ENCODE data around the gene TMEM150B. TPM values are rescaled to one million over a fixed set of nuclear protein-coding genes. Genes with fewer than 3 reads are reported as not detected.

The TMEM150B gene
- polyA plus RNA-seq, 1 of the 3 experiments (the other 2 are of a cell fraction), result not detected

DNA sequence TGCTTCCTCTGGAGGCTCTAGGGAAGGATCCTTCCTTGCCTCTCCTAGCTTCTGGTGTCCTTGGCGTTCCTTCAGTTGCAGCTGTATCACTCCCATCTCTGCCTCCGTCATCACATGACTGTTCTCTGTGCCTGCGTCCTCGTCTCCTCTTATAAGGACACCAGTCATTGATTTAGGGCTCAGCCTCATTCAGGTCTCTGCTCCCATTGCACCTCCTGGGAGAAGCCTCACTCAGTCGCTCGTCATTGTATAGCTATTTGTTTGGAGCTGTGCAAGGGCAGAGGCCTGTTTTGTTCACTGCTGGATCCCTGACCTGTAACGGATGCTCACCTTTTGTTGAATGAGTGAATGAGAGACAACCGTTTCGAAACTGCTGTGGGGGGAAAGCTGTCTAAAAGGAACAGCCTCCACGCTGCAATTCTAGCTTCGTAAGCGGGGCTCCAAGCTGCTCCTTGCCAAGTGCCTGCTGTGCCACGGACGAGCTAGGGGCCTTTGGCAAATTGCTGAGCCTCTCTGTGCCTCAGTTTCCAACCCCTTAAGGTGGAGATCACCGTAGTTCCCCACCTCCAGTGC, 24.2 kb downstream of the TMEM150B start:
- Histone ChIP-seq H2AFZ (ENCODE audit: low read depth) (peak overlapping the region; percentile 68; the same call in 1 of the 2 replicates), H3K9ac (no peak overlapping the region), H3K27me3 (ENCODE audit: insufficient read depth) (no peaks in the 10 kb centered on the region), H3K4me2 (no peak overlapping the region), H3K4me1 (ENCODE audit: control insufficient read depth in 1 of 2, insufficient read depth in 2 of 2, low read depth in 1 of 2, low read length in 1 of 2) (peaks cover 0 to 8% of the 10 kb centered on the region in 2 experiments; a peak in 1 of 4 replicates), H4K20me1 (ENCODE audit: insufficient read depth) (no peaks in the 10 kb centered on the region), H3K27ac (ENCODE audit: low read depth in 2 of 2, low read length in 1 of 2) (no peak overlapping the region), H3K9me3 (no peaks in the 10 kb centered on the region), H3K36me3 (replicated peaks in 1 of 2; ENCODE audit: control insufficient read depth in 1 of 2, insufficient read depth in 2 of 2, low read length in 1 of 2) (peaks cover 6 to 28% of the 10 kb centered on the region in 2 experiments), H3K9me2 (no peaks in the 10 kb centered on the region), H3F3A (replicated peaks; ENCODE audit: insufficient read depth) (no peaks in the 10 kb centered on the region), H3K4me3 (ENCODE audit: low read depth in 2 of 2, low read length in 1 of 2) (no peak overlapping the region), H3K79me2 (ENCODE audit: insufficient read depth) (no peaks in the 10 kb centered on the region)
- no peak for DNase-seq
- WGBS (ENCODE audit: low lambda C conversion rate), result 89% methylated on average over 12 of the region's 15 CpGs
- POLR2A ChIA-PET, result interaction anchor here (1.7 to 2.1 kb wide), 2 partner anchors 9 to 106 kb away, joined by 4 to 8 read pairs; partner anchors contain the start of gene UBE2S
- TF ChIP-seq, protein P1, sequence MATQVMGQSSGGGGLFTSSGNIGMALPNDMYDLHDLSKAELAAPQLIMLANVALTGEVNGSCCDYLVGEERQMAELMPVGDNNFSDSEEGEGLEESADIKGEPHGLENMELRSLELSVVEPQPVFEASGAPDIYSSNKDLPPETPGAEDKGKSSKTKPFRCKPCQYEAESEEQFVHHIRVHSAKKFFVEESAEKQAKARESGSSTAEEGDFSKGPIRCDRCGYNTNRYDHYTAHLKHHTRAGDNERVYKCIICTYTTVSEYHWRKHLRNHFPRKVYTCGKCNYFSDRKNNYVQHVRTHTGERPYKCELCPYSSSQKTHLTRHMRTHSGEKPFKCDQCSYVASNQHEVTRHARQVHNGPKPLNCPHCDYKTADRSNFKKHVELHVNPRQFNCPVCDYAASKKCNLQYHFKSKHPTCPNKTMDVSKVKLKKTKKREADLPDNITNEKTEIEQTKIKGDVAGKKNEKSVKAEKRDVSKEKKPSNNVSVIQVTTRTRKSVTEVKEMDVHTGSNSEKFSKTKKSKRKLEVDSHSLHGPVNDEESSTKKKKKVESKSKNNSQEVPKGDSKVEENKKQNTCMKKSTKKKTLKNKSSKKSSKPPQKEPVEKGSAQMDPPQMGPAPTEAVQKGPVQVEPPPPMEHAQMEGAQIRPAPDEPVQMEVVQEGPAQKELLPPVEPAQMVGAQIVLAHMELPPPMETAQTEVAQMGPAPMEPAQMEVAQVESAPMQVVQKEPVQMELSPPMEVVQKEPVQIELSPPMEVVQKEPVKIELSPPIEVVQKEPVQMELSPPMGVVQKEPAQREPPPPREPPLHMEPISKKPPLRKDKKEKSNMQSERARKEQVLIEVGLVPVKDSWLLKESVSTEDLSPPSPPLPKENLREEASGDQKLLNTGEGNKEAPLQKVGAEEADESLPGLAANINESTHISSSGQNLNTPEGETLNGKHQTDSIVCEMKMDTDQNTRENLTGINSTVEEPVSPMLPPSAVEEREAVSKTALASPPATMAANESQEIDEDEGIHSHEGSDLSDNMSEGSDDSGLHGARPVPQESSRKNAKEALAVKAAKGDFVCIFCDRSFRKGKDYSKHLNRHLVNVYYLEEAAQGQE (IDR thresholded peaks at IDR 0.05; ENCODE audit: low read depth, low read length), result no peak
- TF ChIP-seq, protein P2, sequence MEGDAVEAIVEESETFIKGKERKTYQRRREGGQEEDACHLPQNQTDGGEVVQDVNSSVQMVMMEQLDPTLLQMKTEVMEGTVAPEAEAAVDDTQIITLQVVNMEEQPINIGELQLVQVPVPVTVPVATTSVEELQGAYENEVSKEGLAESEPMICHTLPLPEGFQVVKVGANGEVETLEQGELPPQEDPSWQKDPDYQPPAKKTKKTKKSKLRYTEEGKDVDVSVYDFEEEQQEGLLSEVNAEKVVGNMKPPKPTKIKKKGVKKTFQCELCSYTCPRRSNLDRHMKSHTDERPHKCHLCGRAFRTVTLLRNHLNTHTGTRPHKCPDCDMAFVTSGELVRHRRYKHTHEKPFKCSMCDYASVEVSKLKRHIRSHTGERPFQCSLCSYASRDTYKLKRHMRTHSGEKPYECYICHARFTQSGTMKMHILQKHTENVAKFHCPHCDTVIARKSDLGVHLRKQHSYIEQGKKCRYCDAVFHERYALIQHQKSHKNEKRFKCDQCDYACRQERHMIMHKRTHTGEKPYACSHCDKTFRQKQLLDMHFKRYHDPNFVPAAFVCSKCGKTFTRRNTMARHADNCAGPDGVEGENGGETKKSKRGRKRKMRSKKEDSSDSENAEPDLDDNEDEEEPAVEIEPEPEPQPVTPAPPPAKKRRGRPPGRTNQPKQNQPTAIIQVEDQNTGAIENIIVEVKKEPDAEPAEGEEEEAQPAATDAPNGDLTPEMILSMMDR (IDR thresholded peaks at IDR 0.05), result no peak
- TF ChIP-seq EZH2phosphoT487 (IDR thresholded peaks at IDR 0.05; ENCODE audit: borderline replicate concordance, low read depth) (no peak), MXI1 (IDR thresholded peaks at IDR 0.05; ENCODE audit: low read depth, low read length) (no peak), EP300 (IDR thresholded peaks at IDR 0.05; ENCODE audit: borderline replicate concordance in 1 of 2, low read depth in 1 of 2, low read length in 1 of 2) (no peak), POLR2AphosphoS5 (IDR thresholded peaks at IDR 0.05; ENCODE audit: low read depth, low read length) (no peak), TCF12 (IDR thresholded peaks at IDR 0.05) (no peak), SIN3A (IDR thresholded peaks at IDR 0.05; ENCODE audit: borderline replicate concordance, low read depth, low read length) (no peak), FOXM1 (IDR thresholded peaks at IDR 0.05; ENCODE audit: low read depth) (no peak)
- TF ChIP-seq, protein P3, sequence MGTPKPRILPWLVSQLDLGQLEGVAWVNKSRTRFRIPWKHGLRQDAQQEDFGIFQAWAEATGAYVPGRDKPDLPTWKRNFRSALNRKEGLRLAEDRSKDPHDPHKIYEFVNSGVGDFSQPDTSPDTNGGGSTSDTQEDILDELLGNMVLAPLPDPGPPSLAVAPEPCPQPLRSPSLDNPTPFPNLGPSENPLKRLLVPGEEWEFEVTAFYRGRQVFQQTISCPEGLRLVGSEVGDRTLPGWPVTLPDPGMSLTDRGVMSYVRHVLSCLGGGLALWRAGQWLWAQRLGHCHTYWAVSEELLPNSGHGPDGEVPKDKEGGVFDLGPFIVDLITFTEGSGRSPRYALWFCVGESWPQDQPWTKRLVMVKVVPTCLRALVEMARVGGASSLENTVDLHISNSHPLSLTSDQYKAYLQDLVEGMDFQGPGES (IDR thresholded peaks at IDR 0.05; ENCODE audit: low read depth, low read length), result no peak
- TF ChIP-seq, protein P4, sequence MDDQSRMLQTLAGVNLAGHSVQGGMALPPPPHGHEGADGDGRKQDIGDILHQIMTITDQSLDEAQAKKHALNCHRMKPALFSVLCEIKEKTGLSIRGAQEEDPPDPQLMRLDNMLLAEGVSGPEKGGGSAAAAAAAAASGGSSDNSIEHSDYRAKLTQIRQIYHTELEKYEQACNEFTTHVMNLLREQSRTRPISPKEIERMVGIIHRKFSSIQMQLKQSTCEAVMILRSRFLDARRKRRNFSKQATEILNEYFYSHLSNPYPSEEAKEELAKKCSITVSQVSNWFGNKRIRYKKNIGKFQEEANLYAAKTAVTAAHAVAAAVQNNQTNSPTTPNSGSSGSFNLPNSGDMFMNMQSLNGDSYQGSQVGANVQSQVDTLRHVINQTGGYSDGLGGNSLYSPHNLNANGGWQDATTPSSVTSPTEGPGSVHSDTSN (IDR thresholded peaks at IDR 0.05), result no peak
- CTCF ChIA-PET, result interaction anchor here (0.6 to 3.3 kb wide), 52 partner anchors 9 to 331 kb away, joined by 3 to 46 read pairs (median 5); partner anchors contain the start of genes COX6B2, GARIN5B, HSPBP1 and PPP6R1
